ENCODE measurements around the gene NRG3.

DNA sequence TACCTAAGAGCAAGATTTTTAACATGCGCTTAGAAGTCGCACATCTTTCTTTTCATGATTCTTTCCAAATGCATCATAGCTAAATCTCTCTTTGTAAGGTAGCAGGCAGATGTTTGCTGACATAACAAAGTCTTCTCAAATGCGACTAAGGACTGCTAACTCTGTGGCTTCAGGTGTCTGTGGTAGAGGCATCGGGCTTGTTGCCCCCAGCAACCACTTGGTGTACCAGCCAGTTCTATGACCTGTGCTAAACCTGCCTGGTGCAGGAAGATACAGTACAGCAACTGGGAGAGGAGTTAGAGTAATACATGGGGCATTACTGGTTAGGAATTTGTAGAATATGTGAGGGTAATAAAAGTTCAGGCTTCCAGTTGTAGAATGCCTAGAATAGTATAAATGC lies 654.1 kb downstream of the NRG3 start:
- TF ChIP-seq, protein P1, sequence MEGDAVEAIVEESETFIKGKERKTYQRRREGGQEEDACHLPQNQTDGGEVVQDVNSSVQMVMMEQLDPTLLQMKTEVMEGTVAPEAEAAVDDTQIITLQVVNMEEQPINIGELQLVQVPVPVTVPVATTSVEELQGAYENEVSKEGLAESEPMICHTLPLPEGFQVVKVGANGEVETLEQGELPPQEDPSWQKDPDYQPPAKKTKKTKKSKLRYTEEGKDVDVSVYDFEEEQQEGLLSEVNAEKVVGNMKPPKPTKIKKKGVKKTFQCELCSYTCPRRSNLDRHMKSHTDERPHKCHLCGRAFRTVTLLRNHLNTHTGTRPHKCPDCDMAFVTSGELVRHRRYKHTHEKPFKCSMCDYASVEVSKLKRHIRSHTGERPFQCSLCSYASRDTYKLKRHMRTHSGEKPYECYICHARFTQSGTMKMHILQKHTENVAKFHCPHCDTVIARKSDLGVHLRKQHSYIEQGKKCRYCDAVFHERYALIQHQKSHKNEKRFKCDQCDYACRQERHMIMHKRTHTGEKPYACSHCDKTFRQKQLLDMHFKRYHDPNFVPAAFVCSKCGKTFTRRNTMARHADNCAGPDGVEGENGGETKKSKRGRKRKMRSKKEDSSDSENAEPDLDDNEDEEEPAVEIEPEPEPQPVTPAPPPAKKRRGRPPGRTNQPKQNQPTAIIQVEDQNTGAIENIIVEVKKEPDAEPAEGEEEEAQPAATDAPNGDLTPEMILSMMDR (IDR thresholded peaks at IDR 0.05): no peak
- no peak for TF ChIP-seq EZH2 (IDR thresholded peaks at IDR 0.05; ENCODE audit: borderline replicate concordance, insufficient read depth, low read depth, low read length, poor library complexity, severe bottlenecking)
